AG09319 (cell line): Measurements from ENCODE around the gene SERPINB12.

Experiments
- DNase-seq: peaks from one replicate; pipeline ENCODE4 v3.0.0-alpha.2; 2010; ENCODE audit warnings: low read depth; ENCODE audit errors: extremely low read depth
- TF ChIP-seq, protein P1 (sequence below): IDR thresholded peaks from 2 replicates; pipeline ENCODE4 v1.5.1; 2011; ENCODE audit warnings: low read depth, mild to moderate bottlenecking, inconsistent platforms, low read length, moderate library complexity

The SERPINB12 gene

GRCh38 chr18:63592471-63592870 is 50.3 kb downstream of the SERPINB12 start:
- DNase-seq, result no peak
- TF ChIP-seq, protein P1, sequence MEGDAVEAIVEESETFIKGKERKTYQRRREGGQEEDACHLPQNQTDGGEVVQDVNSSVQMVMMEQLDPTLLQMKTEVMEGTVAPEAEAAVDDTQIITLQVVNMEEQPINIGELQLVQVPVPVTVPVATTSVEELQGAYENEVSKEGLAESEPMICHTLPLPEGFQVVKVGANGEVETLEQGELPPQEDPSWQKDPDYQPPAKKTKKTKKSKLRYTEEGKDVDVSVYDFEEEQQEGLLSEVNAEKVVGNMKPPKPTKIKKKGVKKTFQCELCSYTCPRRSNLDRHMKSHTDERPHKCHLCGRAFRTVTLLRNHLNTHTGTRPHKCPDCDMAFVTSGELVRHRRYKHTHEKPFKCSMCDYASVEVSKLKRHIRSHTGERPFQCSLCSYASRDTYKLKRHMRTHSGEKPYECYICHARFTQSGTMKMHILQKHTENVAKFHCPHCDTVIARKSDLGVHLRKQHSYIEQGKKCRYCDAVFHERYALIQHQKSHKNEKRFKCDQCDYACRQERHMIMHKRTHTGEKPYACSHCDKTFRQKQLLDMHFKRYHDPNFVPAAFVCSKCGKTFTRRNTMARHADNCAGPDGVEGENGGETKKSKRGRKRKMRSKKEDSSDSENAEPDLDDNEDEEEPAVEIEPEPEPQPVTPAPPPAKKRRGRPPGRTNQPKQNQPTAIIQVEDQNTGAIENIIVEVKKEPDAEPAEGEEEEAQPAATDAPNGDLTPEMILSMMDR, result no peak

GRCh38 chr18:63596964-63597363 is 54.8 kb downstream of the SERPINB12 start:
- TF ChIP-seq, protein P1, result no peak
- DNase-seq, result no peak

DNA sequence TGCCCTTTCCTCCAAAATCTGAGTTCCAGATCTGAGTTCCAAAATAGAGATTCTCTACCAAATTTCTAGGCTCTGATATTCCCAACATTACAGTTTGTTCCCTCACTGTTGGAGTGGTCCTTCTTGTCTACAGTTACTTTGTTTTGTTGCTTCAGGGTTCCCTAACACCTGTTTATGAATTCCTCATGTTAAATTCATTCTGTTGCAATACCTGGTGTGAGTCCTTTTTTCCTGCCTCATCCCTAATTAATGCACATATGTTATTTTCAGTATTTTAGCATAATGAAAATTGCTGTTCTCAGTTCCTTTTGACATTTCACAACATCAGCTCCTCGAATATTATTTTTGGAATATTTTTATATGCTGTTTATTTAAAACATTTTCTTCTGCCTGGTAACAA is 61.2 kb downstream of the SERPINB12 start:
- DNase-seq, result no peak
- TF ChIP-seq, protein P1, result no peak

DNA sequence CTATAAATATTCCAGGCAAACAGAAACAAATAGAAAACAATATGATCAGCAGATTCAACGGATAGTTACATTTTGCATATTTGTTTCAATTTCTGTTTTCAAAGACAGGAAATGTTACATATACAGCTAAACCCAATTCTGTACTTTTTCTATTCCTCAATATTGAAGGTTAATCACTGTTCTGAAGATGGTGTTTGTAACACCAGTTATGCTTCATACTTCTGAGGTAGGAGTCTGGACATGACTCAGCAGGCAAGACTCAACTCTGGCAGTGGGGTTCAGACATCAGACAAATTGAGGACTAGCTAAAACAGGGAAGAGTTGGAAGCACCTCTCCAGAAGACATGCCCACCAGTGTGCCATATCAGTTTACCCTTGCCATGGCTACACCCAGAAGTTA is 61.6 kb downstream of the SERPINB12 start:
- TF ChIP-seq, protein P1, result no peak
- DNase-seq, result no peak

- TF ChIP-seq, protein P1, result no peak
- no peak for DNase-seq
Measured at GRCh38 chr18:63604791-63605567, 62.8 kb downstream of the SERPINB12 start.

- TF ChIP-seq, protein P1, result no peak
- no peak for DNase-seq
Measured at GRCh38 chr18:63606526-63606925, 64.4 kb downstream of the SERPINB12 start.

DNA sequence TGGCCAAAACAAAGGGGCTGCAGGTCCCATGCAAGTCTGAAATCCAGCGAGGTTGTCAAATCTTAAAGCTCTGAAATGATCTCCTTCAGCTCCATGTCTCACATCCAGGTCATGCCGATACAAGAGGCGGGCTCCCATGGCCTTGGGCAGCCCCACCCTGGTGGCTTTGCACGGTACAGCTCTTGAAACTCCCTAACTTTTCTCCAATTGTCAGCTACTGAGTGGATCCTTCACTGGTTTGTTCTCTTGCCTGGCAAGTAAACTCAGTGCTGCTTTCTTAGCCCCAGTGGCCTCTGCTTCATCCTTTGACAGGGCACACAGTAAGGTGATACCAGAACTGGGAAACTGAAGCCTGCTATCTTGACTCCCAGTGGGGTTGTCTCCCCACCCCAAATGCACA is 71.3 kb downstream of the SERPINB12 start:
- no peak for DNase-seq
- TF ChIP-seq, protein P1, result no peak
